ENCODE measurements around the gene MARCHF2. TPM values are rescaled to one million over a fixed set of nuclear protein-coding genes. Genes with fewer than 3 reads are reported as not detected.

Gene MARCHF2
- total RNA-seq, 4 donors from 2014 or later: 167 to 296 (median 203) TPM

DNA sequence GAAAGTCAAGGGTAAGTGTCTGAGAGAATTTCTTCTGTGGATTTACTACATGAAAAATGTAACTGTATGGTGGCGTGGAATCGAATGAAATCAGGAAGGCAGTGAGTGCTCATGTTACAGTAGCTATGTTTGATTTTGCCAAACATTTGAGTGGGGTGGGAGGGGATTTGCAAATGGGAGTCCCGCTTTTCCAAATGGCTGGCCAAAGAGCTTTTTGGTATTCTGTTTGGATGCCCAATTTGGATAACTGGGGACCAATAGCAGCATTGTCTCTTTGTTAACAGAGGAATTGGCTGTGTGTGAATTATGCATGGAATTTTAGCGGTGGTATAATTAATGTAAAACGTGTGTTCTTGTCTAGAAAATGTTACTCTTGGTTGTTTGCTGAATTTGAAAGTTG, 49.5 kb downstream of the MARCHF2 start:
- no peak for ATAC-seq (ENCODE audit: low FRiP score)
- DNase-seq (ENCODE audit: low spot score): no peak

GRCh38 chr19:8463365-8463764, 50.3 kb downstream of the MARCHF2 start:
- TF ChIP-seq, protein P1, sequence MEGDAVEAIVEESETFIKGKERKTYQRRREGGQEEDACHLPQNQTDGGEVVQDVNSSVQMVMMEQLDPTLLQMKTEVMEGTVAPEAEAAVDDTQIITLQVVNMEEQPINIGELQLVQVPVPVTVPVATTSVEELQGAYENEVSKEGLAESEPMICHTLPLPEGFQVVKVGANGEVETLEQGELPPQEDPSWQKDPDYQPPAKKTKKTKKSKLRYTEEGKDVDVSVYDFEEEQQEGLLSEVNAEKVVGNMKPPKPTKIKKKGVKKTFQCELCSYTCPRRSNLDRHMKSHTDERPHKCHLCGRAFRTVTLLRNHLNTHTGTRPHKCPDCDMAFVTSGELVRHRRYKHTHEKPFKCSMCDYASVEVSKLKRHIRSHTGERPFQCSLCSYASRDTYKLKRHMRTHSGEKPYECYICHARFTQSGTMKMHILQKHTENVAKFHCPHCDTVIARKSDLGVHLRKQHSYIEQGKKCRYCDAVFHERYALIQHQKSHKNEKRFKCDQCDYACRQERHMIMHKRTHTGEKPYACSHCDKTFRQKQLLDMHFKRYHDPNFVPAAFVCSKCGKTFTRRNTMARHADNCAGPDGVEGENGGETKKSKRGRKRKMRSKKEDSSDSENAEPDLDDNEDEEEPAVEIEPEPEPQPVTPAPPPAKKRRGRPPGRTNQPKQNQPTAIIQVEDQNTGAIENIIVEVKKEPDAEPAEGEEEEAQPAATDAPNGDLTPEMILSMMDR (IDR thresholded peaks at IDR 0.05): no peak
- DNase-seq (ENCODE audit: low spot score) (no peak), ATAC-seq (ENCODE audit: low FRiP score) (no peak)

More for the DNA sequence above, 49.5 kb downstream of the MARCHF2 start:
- TF ChIP-seq, protein P1 (IDR thresholded peaks at IDR 0.05): no peak

- TF ChIP-seq, protein P1 (IDR thresholded peaks at IDR 0.05): no peak
- no peak for ATAC-seq (ENCODE audit: low FRiP score)
These were observed 52.9 kb downstream of the MARCHF2 start for GRCh38 chr19:8466018-8466417.

DNA sequence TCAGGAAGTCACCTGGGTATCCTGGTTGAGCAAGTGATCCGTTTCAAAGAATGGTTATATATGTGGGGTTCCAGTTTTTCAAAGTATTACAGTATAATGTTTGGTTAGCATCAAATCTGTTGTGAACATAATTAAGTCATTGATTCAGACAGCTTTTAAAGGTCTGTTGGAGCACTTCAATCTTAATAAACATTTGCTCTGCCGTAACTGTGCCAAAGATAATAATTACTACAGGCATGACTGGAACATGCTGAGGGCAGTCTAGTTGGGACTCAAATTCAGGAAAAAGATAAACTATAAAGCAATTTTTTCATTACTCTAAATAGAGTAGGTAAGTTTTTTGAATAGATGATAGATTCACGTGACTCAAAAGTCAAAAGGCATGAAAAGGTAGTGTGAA, 55.0 kb downstream of the MARCHF2 start:
- DNase-seq (ENCODE audit: low spot score) (no peak), ATAC-seq (ENCODE audit: low FRiP score) (no peak)
- TF ChIP-seq, protein P1 (IDR thresholded peaks at IDR 0.05): no peak

More at GRCh38 chr19:8466018-8466417, 52.9 kb downstream of the MARCHF2 start:
- DNase-seq (ENCODE audit: low spot score): no peak

- DNase-seq (ENCODE audit: low spot score) (no peak), ATAC-seq (ENCODE audit: low FRiP score) (no peak)
- TF ChIP-seq, protein P1 (IDR thresholded peaks at IDR 0.05): no peak
These were observed 55.8 kb downstream of the MARCHF2 start for GRCh38 chr19:8468761-8469373.

GRCh38 chr19:8469613-8470368, 56.7 kb downstream of the MARCHF2 start:
- no peak for DNase-seq (ENCODE audit: low spot score)
- ATAC-seq (ENCODE audit: low FRiP score): no peak

More at GRCh38 chr19:8469613-8470368, 56.7 kb downstream of the MARCHF2 start:
- TF ChIP-seq, protein P1 (IDR thresholded peaks at IDR 0.05): no peak

Data from omental fat pad (tissue), 4 donors.